Skeletal muscle tissue (tissue), 4 donors: ENCODE data around the gene HTR6. TPM values are rescaled to one million over a fixed set of nuclear protein-coding genes. Genes with fewer than 3 reads are reported as not detected.
"Not testable (repeated sequence)": the region's sequence is repeated elsewhere in the genome, so short reads cannot be mapped to it uniquely, and the experiment has no call there.

Source experiments
- H3K27ac ChIP-seq: one replicate; pipeline ENCODE4 v1.7.0; 2013; ENCODE audit warnings: mild to moderate bottlenecking, low read depth, low read length, inconsistent platforms
- H3K27me3 ChIP-seq, 3 donors: one replicate each; pipeline ENCODE4 v1.7.0; 2013; ENCODE audit warnings: low read length in 3 of 3; ENCODE audit not compliant: control insufficient read depth in 3 of 3, insufficient read depth in 3 of 3
- H3K36me3 ChIP-seq, 3 donors: one replicate each; pipeline ENCODE4 v1.7.0; 2013; ENCODE audit warnings: low read length in 3 of 3; ENCODE audit not compliant: control insufficient read depth in 3 of 3, insufficient read depth in 3 of 3
- H3K4me1 ChIP-seq, 3 donors: one replicate each; pipeline ENCODE4 v1.7.0; 2013; ENCODE audit warnings: low read length in 3 of 3, mild to moderate bottlenecking in 3 of 3; ENCODE audit not compliant: control insufficient read depth in 3 of 3, insufficient read depth in 3 of 3
- H3K4me3 ChIP-seq, 3 donors: one replicate each; pipeline ENCODE4 v1.7.0; 2013; ENCODE audit warnings: low read length in 3 of 3
- H3K9ac ChIP-seq, 3 donors: one replicate each; pipeline ENCODE4 v1.7.0; 2013; ENCODE audit warnings: low read length in 3 of 3, mild to moderate bottlenecking in 3 of 3, moderate library complexity in 2 of 3, low read depth in 1 of 3
- H3K9me3 ChIP-seq, 3 donors: one replicate each; pipeline ENCODE4 v1.7.0; 2013; ENCODE audit warnings: low read length in 3 of 3; ENCODE audit not compliant: control insufficient read depth in 3 of 3
- total RNA-seq: library from RNA; depleted of rRNA; stranded (reverse); fragments of >200 nt; gene quantifications from one replicate; pipeline ENCODE4 v1.2.3, GENCODE V29; 2014
- donor health status: Osteomylitis.

HTR6 gene
- total RNA-seq, 1 donor from 2014 or later: not detected

DNA sequence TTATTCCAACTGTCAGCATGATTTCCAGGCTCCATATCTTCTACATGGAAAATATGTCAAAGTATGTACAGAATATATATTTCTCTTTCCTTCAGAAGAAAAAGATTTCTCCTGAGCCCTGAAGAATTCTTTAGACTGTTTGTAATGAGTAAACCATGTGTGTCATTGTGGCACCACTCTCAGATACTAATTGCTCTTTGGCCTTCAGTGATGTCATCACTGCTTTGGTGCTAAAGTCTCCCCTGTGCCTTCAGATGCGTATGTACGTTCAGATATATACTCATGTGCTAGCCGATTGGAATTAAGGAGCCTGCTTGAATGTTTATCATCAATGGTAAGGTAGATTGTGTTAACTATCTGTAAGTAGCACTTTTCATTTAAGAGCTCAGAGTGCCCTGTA, 41.2 kb upstream of the HTR6 start:
- peaks cover 6 to 8% (median 8%) of the 10 kb centered on the region in 3 donors for H3K4me1 ChIP-seq
- H3K27me3 ChIP-seq: no peaks in the 10 kb centered on the region
- no peak overlapping the region for H3K27ac ChIP-seq
- H3K9me3 ChIP-seq: no peaks in the 10 kb centered on the region
- no peak overlapping the region for H3K9ac ChIP-seq
- peaks cover 33 to 37% (median 36%) of the 10 kb centered on the region in 3 donors for H3K36me3 ChIP-seq
- no peak overlapping the region for H3K4me3 ChIP-seq

DNA sequence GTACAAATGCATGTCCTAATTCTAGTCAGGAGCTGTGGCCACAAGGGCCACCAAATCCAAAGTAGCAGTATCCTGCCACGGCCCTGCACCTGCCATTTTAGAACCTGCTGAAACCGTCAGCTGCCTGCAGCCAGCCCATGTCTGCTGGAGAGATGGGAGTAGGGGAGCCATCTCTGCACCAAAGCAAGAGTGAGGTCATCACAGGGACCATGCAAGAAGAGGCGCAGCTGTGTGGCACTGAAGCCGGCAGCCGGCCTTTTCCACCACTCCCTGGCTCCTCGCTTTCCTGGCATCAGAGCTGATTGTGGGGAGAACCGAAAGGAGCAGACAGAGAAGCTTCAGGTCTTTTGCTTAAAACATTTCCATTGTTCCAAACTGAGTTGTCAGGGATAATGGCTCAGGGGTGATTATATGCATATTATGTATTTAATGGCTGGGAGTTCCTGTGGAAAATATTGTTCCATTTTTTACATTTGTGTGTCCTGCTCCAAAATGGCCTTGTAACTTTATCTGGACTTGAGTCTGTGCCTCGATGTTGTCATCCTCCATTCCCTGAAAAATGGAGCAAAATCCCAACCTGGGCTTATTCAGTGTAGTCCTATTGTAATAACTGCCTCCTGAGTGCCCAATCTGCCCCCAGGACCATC, 39.3 kb upstream of the HTR6 start:
- Histone ChIP-seq H3K27ac (no peak overlapping the region), H3K9ac (no peak overlapping the region), H3K4me1 (peaks cover 4 to 13% (median 7%) of the 10 kb centered on the region in 3 donors), H3K27me3 (no peaks in the 10 kb centered on the region), H3K9me3 (no peaks in the 10 kb centered on the region), H3K36me3 (peaks cover 33 to 48% (median 46%) of the 10 kb centered on the region in 3 donors), H3K4me3 (no peak overlapping the region)

DNA sequence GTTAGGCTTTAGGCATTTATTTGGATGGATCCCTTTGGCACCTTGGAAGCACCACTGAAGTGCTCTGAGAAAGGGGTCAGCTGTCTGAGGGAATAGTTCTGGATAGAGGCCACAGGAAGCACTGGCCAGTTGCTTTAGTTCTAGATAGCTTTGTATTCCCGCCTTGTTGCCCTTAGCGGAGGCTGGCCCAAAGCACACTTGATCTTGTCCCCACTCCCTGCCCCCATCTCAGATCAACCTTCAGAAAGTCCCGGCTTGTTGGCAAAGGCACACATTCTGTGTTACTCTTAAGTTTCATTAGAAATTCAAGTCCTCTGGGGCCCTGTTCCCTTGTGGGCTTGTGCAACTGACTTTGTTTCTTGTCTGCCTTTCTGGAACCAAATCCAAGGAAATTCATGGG, 35.8 kb upstream of the HTR6 start:
- Histone ChIP-seq H3K27me3 (no peaks in the 10 kb centered on the region), H3K9me3 (no peaks in the 10 kb centered on the region), H3K27ac (no peak overlapping the region), H3K4me1 (peaks cover 4 to 6% (median 6%) of the 10 kb centered on the region in 3 donors), H3K9ac (no peak overlapping the region), H3K36me3 (peaks cover 29 to 44% (median 43%) of the 10 kb centered on the region in 3 donors), H3K4me3 (no peak overlapping the region)

DNA sequence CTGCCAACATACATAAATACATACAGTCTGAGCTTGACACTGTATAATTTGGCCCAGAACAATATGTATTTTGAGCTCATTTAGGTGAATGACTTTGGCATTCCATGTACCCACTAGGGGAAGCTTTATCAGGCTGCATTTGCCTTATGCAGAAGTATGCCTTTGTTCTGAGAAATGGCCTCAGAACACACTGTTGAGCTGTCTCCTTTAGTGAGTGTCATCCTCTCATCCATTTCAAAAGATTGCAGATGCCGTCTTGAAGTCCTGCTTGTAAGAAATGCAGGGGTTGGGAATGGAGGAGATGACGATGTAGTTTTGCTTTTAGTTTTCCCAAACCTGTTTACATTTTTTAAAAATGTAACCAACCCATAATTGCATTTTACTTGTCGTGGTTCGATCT, 35.3 kb upstream of the HTR6 start:
- peaks cover 28 to 44% (median 43%) of the 10 kb centered on the region in 3 donors for H3K36me3 ChIP-seq
- peaks cover 4 to 6% (median 6%) of the 10 kb centered on the region in 3 donors for H3K4me1 ChIP-seq
- no peak overlapping the region for H3K4me3 ChIP-seq
- H3K9me3 ChIP-seq: no peaks in the 10 kb centered on the region
- H3K27me3 ChIP-seq: no peaks in the 10 kb centered on the region
- no peak overlapping the region for H3K27ac ChIP-seq
- no peak overlapping the region for H3K9ac ChIP-seq

- not testable (repeated sequence) for H3K4me1 ChIP-seq, H3K4me3 ChIP-seq, H3K9me3 ChIP-seq, H3K9ac ChIP-seq, H3K27me3 ChIP-seq, H3K27ac ChIP-seq
- H3K36me3 ChIP-seq: peaks cover 21 to 37% (median 34%) of the 10 kb centered on the region in 3 donors
These were observed 34.5 kb upstream of the HTR6 start for GRCh38 chr1:19630192-19630591.

GRCh38 chr1:19630720-19631395, 33.8 kb upstream of the HTR6 start:
- Histone ChIP-seq H3K27ac (no peak overlapping the region), H3K9me3 (no peaks in the 10 kb centered on the region), H3K27me3 (no peaks in the 10 kb centered on the region), H3K9ac (no peak overlapping the region), H3K4me1 (peaks cover 4 to 6% (median 6%) of the 10 kb centered on the region in 3 donors), H3K4me3 (no peak overlapping the region), H3K36me3 (peaks cover 19 to 32% (median 28%) of the 10 kb centered on the region in 3 donors)

- H3K4me3 ChIP-seq: no peak overlapping the region
- peaks cover 4 to 6% (median 6%) of the 10 kb centered on the region in 3 donors for H3K4me1 ChIP-seq
- H3K9ac ChIP-seq: no peak overlapping the region
- no peak overlapping the region for H3K27ac ChIP-seq
- no peaks in the 10 kb centered on the region for H3K9me3 ChIP-seq
- no peaks in the 10 kb centered on the region for H3K27me3 ChIP-seq
- H3K36me3 ChIP-seq: peaks cover 7 to 19% (median 16%) of the 10 kb centered on the region in 3 donors
These were observed 32.5 kb upstream of the HTR6 start for GRCh38 chr1:19632211-19632610.

GRCh38 chr1:19633106-19633505, 31.6 kb upstream of the HTR6 start:
- peaks cover 4 to 6% (median 6%) of the 10 kb centered on the region in 3 donors for H3K4me1 ChIP-seq
- H3K9ac ChIP-seq: no peak overlapping the region
- no peaks in the 10 kb centered on the region for H3K9me3 ChIP-seq
- H3K27ac ChIP-seq: no peak overlapping the region
- peaks cover 0 to 12% (median 9%) of the 10 kb centered on the region in 3 donors for H3K36me3 ChIP-seq
- H3K4me3 ChIP-seq: no peak overlapping the region
- no peaks in the 10 kb centered on the region for H3K27me3 ChIP-seq

DNA sequence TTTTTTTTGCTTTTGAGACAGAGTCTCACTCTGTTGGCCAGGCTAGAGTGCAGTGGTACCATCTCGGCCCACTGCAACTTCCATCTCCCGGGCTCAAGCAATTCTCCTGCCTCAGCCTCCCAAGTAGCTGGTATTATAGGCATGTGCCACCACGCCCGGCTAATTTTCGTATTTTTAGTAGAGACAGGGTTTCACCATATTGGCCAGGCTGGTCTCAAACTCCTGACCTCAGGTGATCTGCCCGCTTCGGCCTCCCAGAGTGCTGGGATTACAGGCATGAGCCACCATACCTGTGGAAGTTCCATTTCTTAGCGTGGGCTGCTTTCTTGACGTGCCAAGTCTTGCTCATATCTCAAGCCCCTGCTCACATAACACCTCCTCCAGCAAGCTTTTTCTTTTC, 29.6 kb upstream of the HTR6 start:
- not testable (repeated sequence) for H3K9me3 ChIP-seq, H3K27ac ChIP-seq, H3K36me3 ChIP-seq, H3K27me3 ChIP-seq, H3K4me3 ChIP-seq, H3K4me1 ChIP-seq, H3K9ac ChIP-seq

GRCh38 chr1:19635646-19636045, 29.0 kb upstream of the HTR6 start:
- Histone ChIP-seq H3K27ac (no peak overlapping the region), H3K9me3 (no peaks in the 10 kb centered on the region), H3K9ac (no peak overlapping the region), H3K4me3 (no peak overlapping the region), H3K27me3 (peaks cover 0 to under 1% (median 0%) of the 10 kb centered on the region in 3 donors), H3K4me1 (no peaks in the 10 kb centered on the region), H3K36me3 (no peaks in the 10 kb centered on the region)
